Measurements from ENCODE around the gene NEXMIF.

DNA sequence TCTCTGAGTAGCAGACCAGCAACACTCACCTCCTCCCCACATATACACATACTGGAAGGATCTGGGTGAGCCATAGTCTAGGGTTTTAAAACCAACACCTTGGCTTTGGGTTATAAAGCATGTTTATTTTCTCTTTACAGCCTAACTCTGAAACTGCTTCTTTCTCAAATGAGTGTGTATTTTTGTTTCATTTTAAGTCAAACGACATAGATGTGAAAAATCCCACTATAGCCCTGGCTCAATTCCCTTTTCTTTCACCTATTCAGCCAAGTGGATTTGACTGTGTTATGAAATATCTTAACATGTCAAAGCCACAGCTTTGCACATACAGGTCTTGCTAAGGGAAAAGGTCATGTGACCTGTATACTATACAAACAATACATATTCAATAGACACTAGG, 13.8 kb downstream of the NEXMIF start:
- TF ChIP-seq, protein P1, sequence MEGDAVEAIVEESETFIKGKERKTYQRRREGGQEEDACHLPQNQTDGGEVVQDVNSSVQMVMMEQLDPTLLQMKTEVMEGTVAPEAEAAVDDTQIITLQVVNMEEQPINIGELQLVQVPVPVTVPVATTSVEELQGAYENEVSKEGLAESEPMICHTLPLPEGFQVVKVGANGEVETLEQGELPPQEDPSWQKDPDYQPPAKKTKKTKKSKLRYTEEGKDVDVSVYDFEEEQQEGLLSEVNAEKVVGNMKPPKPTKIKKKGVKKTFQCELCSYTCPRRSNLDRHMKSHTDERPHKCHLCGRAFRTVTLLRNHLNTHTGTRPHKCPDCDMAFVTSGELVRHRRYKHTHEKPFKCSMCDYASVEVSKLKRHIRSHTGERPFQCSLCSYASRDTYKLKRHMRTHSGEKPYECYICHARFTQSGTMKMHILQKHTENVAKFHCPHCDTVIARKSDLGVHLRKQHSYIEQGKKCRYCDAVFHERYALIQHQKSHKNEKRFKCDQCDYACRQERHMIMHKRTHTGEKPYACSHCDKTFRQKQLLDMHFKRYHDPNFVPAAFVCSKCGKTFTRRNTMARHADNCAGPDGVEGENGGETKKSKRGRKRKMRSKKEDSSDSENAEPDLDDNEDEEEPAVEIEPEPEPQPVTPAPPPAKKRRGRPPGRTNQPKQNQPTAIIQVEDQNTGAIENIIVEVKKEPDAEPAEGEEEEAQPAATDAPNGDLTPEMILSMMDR (conservative IDR thresholded peaks at IDR 0.05) = no peak
- TF ChIP-seq EZH2 (IDR thresholded peaks at IDR 0.05; ENCODE audit: low read depth) = no peak

Measured in PC-9 (cell line).